OCI-LY7 (cell line): Measurements from ENCODE around the gene NTM. TPM values are rescaled to one million over a fixed set of nuclear protein-coding genes. Genes with fewer than 3 reads are reported as not detected.

Experiments used
- BruUV-seq: library from RNA; stranded (reverse); fragments of 400-500 nt; replicated peaks from 2 replicates; lab custom pipeline; 2021; lab: Mats Ljungman, UMichigan
- CTCF ChIA-PET: fragments of 300-600 bp; sonication (Branson Sonifier 250); formaldehyde crosslinking; loops from one replicate; lab custom pipeline; 2022; ENCODE audit warnings: antibody characterized with exemption; ENCODE audit not compliant: unreplicated experiment; lab: Charles Lee
- POLR2A ChIA-PET: fragments of 300-600 bp; sonication (Branson Sonifier 250); formaldehyde crosslinking; loops from one replicate; lab custom pipeline; 2022; ENCODE audit warnings: antibody characterized with exemption; lab: Charles Lee
- DNase-seq: peaks from one replicate; pipeline ENCODE4 v3.0.0-alpha.2; 2015; ENCODE audit warnings: low spot score
- H2AFZ ChIP-seq: fragments of 200-600 bp; sonication (generic), shearing (Covaris generic); 2 replicates; pipeline ENCODE4 v1.6.1; 2014; ENCODE audit warnings: mild to moderate bottlenecking, antibody characterized with exemption, low read length, moderate library complexity
- H3K27ac ChIP-seq: fragments of 200-600 bp; sonication (generic); 2 replicates; pipeline ENCODE4 v1.5.1; 2014; ENCODE audit warnings: mixed run types, low read depth, mild to moderate bottlenecking, moderate library complexity, low read length, inconsistent platforms; ENCODE audit not compliant: poor library complexity, severe bottlenecking
- H3K36me3 ChIP-seq: fragments of 200-600 bp; sonication (generic); 2 replicates; pipeline ENCODE4 v1.6.1; 2014; ENCODE audit warnings: mild to moderate bottlenecking, antibody characterized with exemption, low read length, moderate library complexity, mixed read lengths; ENCODE audit not compliant: insufficient read depth
- H3K4me1 ChIP-seq: fragments of 200-600 bp; sonication (generic); 2 replicates; pipeline ENCODE4 v1.5.1; 2014; ENCODE audit warnings: mild to moderate bottlenecking, low read length; ENCODE audit not compliant: insufficient read depth, poor library complexity, severe bottlenecking
- H3K4me2 ChIP-seq: fragments of 200-600 bp; sonication (generic); 2 replicates; pipeline ENCODE4 v1.6.1; 2014; ENCODE audit warnings: mild to moderate bottlenecking, low read length
- H3K4me3 ChIP-seq: fragments of 200-600 bp; sonication (generic); 2 replicates; pipeline ENCODE4 v1.5.1; 2014; ENCODE audit warnings: mild to moderate bottlenecking, low read depth, low read length; ENCODE audit not compliant: poor library complexity, severe bottlenecking
- H3K79me2 ChIP-seq: fragments of 200-600 bp; sonication (generic); 2 replicates; pipeline ENCODE4 v1.6.1; 2016; ENCODE audit warnings: low read depth, mild to moderate bottlenecking, low read length, moderate library complexity, mixed read lengths; ENCODE audit not compliant: insufficient read depth
- H3K9me2 ChIP-seq: fragments of 200-600 bp; sonication (generic); 2 replicates; pipeline ENCODE4 v1.6.1; 2016; ENCODE audit warnings: mild to moderate bottlenecking, low read length, mixed read lengths; ENCODE audit not compliant: insufficient read depth
- H3K9me3 ChIP-seq: fragments of 200-600 bp; sonication (generic); 2 replicates; pipeline ENCODE4 v1.6.1; 2014; ENCODE audit warnings: mild to moderate bottlenecking, mixed run types, low read length, mixed read lengths
- H4K20me1 ChIP-seq: fragments of 200-600 bp; sonication (generic); 2 replicates; pipeline ENCODE4 v1.6.1; 2014; ENCODE audit warnings: mild to moderate bottlenecking, antibody characterized with exemption, low read length, moderate library complexity, mixed read lengths; ENCODE audit not compliant: insufficient read depth
- EZH2phosphoT487 ChIP-seq: fragments of 200-600 bp; sonication (generic); IDR thresholded peaks from 2 replicates; pipeline ENCODE4 v1.6.1; 2018; ENCODE audit warnings: low read depth, borderline replicate concordance, mild to moderate bottlenecking, mixed run types, antibody characterized with exemption, low read length, moderate library complexity, mixed read lengths
- intact Hi-C: fragments of 100-400 bp; cut with micrococcal nuclease; formaldehyde crosslinking; loops from one replicate; pipeline ENCODE4 v1.10.0; 2022; ENCODE audit not compliant: unreplicated experiment
- total RNA-seq, 2 experiments: library from RNA; depleted of rRNA in 1 of 2; stranded (reverse); fragments of >200 nt in 1 of 2; shearing (Covaris generic) in 1 of 2; gene quantifications; 2 replicates each; pipeline ENCODE4 v1.2.3, GENCODE V29; 2014 to 2022
- TF ChIP-seq, protein P1 (sequence below): fragments of 200-600 bp; sonication (generic); conservative IDR thresholded peaks from 2 replicates; pipeline ENCODE4 v1.5.1; 2014; ENCODE audit warnings: mild to moderate bottlenecking, antibody characterized with exemption, low read length, moderate library complexity, mixed read lengths

The NTM gene
- total RNA-seq, 2 experiments from 2014 or later, result not detected

DNA sequence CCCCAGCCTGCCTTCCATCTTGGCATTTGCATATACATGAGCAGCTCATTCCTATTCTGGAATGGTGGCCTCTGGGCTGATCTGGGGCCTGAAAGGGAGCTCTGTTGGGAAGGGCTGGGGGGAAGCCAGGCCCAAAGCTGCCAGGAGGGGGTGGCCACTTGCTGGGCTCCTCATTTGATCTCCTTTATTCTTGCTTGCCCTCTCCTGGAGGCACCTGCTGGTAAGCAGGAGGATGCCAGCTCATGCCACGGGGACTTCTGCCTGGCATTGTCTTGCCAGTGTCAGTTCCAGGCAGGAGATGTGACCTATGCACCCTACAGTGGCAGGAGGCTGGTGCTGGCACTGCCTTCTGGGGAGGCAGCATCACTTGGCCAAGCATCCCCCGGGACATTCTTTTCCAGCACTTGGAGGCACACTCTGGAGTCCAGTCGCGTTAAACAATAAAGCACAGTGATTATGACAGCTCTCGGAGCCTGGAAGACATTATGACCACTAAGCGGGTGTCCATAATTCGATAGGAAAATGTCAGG is 128.3 kb downstream of the NTM start:
- H3K79me2 ChIP-seq, result no peaks in the 10 kb centered on the region
- no peak overlapping the region for H3K4me3 ChIP-seq
- H2AFZ ChIP-seq, result no peak overlapping the region
- H3K36me3 ChIP-seq, result no peaks in the 10 kb centered on the region
- TF ChIP-seq, protein P1, sequence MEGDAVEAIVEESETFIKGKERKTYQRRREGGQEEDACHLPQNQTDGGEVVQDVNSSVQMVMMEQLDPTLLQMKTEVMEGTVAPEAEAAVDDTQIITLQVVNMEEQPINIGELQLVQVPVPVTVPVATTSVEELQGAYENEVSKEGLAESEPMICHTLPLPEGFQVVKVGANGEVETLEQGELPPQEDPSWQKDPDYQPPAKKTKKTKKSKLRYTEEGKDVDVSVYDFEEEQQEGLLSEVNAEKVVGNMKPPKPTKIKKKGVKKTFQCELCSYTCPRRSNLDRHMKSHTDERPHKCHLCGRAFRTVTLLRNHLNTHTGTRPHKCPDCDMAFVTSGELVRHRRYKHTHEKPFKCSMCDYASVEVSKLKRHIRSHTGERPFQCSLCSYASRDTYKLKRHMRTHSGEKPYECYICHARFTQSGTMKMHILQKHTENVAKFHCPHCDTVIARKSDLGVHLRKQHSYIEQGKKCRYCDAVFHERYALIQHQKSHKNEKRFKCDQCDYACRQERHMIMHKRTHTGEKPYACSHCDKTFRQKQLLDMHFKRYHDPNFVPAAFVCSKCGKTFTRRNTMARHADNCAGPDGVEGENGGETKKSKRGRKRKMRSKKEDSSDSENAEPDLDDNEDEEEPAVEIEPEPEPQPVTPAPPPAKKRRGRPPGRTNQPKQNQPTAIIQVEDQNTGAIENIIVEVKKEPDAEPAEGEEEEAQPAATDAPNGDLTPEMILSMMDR, result no peak
- no peak for TF ChIP-seq EZH2phosphoT487
- DNase-seq, result no peak
- no TSS peak for BruUV-seq
- ChIA-PET POLR2A (interaction anchor here (0.5 to 0.6 kb wide), 2 partner anchors 92 to 252 kb away, joined by 3 to 4 read pairs; no protein-coding TSS in a partner anchor), CTCF (no interaction called here)
- no peaks in the 10 kb centered on the region for H3K4me1 ChIP-seq
- H3K27ac ChIP-seq, result no peak overlapping the region
- no peaks in the 10 kb centered on the region for H4K20me1 ChIP-seq
- no peak overlapping the region for H3K4me2 ChIP-seq
- no peaks in the 10 kb centered on the region for H3K9me2 ChIP-seq
- H3K9me3 ChIP-seq, result no peaks in the 10 kb centered on the region
- intact Hi-C loops, result no loop called here

DNA sequence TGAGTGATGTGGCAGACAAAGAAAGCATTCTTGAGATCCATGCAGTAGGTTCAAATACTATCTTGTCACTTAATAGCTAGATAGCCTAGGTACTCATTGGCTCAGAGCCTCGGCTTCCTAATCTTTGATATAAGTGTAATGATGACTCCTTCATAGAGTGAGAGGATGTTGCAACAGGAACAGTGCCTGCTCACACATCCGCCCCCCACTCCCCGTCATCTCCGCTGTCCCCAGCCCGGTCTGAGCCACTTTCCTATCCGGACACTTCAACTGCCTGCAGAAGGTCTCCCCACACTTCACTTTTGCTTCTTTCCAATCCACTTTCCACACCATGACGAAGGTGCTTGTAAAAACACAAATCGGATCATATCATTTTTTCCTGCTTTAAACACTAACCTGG is 128.8 kb downstream of the NTM start:
- BruUV-seq, result no TSS peak
- Histone ChIP-seq H3K36me3 (no peaks in the 10 kb centered on the region), H3K4me1 (no peaks in the 10 kb centered on the region), H3K4me3 (no peak overlapping the region), H3K4me2 (no peak overlapping the region), H2AFZ (no peak overlapping the region), H3K9me3 (no peaks in the 10 kb centered on the region), H3K79me2 (no peaks in the 10 kb centered on the region), H3K27ac (no peak overlapping the region), H4K20me1 (no peaks in the 10 kb centered on the region), H3K9me2 (no peaks in the 10 kb centered on the region)
- CTCF ChIA-PET, result no interaction called here
- intact Hi-C loops, result no loop called here
- POLR2A ChIA-PET, result no interaction called here
- no peak for TF ChIP-seq EZH2phosphoT487
- TF ChIP-seq, protein P1, result no peak
- no peak for DNase-seq

DNA sequence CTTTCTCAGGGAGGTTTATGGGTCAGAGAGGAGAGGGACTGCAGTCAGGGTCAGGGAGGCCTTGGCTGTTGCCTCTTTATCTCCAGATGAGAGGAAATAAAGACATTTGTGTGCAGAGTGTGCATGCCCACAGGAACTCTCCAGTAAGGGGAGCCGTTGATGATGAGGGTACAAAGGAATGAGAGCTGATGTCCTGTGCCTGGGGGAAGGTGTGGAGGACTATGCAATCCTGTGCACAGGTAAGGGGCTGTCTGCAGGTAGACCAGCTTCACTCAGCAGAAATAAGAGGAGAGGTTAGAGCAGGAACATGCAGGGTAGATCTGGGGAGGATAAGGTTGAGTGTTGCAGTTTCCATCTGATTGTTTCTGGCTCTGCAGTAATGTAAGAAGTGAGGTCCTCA is 132.6 kb downstream of the NTM start:
- no peaks in the 10 kb centered on the region for H3K9me3 ChIP-seq
- ChIA-PET POLR2A (interaction anchor here (0.6 kb wide), 1 partner anchor 314 kb away, joined by 3 read pairs; no protein-coding TSS in a partner anchor), CTCF (no interaction called here)
- no peaks in the 10 kb centered on the region for H4K20me1 ChIP-seq
- BruUV-seq, result no TSS peak
- H3K4me3 ChIP-seq, result no peak overlapping the region
- intact Hi-C loops, result no loop called here
- H3K9me2 ChIP-seq, result no peaks in the 10 kb centered on the region
- H2AFZ ChIP-seq, result no peak overlapping the region
- H3K79me2 ChIP-seq, result no peaks in the 10 kb centered on the region
- no peak overlapping the region for H3K4me2 ChIP-seq
- DNase-seq, result no peak
- no peak for TF ChIP-seq EZH2phosphoT487
- TF ChIP-seq, protein P1, result no peak
- H3K36me3 ChIP-seq, result no peaks in the 10 kb centered on the region
- H3K27ac ChIP-seq, result no peak overlapping the region
- H3K4me1 ChIP-seq, result no peaks in the 10 kb centered on the region
